K562 (cell line): ENCODE data around the gene BPHL. TPM values are rescaled to one million over a fixed set of nuclear protein-coding genes. Genes with fewer than 3 reads are reported as not detected.

Source experiments
- BDP1 ChIP-seq: IDR thresholded peaks from 3 replicates; pipeline ENCODE4 v1.6.1; 2011; ENCODE audit not compliant: insufficient read length, insufficient read depth
- ESRRA ChIP-seq: fragments of 450-650 bp; IDR thresholded peaks from 2 replicates; pipeline ENCODE4 v1.6.1; 2014; ENCODE audit warnings: low read depth, mild to moderate bottlenecking, moderate library complexity, borderline replicate concordance
- FOXJ2 ChIP-seq: fragments of 200-800 bp; sonication (Bioruptor generic); IDR thresholded peaks from 2 replicates; pipeline ENCODE4 v1.6.1; 2016; ENCODE audit warnings: missing genetic modification characterization, missing compliant biosample characterization
- HDAC6 ChIP-seq: IDR thresholded peaks from 2 replicates; pipeline ENCODE4 v1.6.1; 2012; ENCODE audit warnings: low read depth, mild to moderate bottlenecking, control low read depth, inconsistent platforms, low read length, moderate library complexity
- PHF8 ChIP-seq: fragments of 200-600 bp; sonication (generic); IDR thresholded peaks from 2 replicates; pipeline ENCODE4 v1.6.1; 2012; ENCODE audit warnings: mixed run types, mild to moderate bottlenecking, inconsistent platforms, low read length, moderate library complexity, borderline replicate concordance
- TAF7 ChIP-seq: fragments of 450-650 bp; IDR thresholded peaks from 2 replicates; pipeline ENCODE4 v1.6.1; 2016; ENCODE audit warnings: missing genetic modification characterization, missing compliant biosample characterization
- TCFL5 ChIP-seq: fragments of 250-450 bp; sonication (Bioruptor Pico); conservative IDR thresholded peaks from 2 replicates; pipeline ENCODE4 v1.6.1; 2021; ENCODE audit warnings: mild to moderate bottlenecking, moderate library complexity, matching md5 sums
- ZNF583 ChIP-seq: fragments of 250-450 bp; sonication (Bioruptor Pico); IDR thresholded peaks from 2 replicates; pipeline ENCODE4 v1.4.0; 2020
- polyA plus RNA-seq, 8 experiments: library from polyadenylated mRNA; depleted of rRNA in 4 of 8; stranded (reverse) in 5 of 8; unstranded in 3 of 8; fragments of >200 nt; fragmentation: Nextera tagmentation in 2 of 8; fragmentation: Illumina TruSeq in 1 of 8; extraction: Ambion mirVana in 2 of 8; extraction: Trizol in 1 of 8; gene quantifications; 2 replicates each; pipeline versions ENCODE4 v1.2.1 to v1.2.3, GENCODE V29; 2011 to 2014; ENCODE audit warnings: inconsistent platforms in 1 of 8, missing spikeins in 1 of 8
- total RNA-seq, 7 experiments: library from RNA; depleted of rRNA in 6 of 7; stranded (reverse); fragments of >200 nt in 6 of 7; fragmentation: Illumina TruSeq in 2 of 7; extraction: Trizol in 2 of 7; gene quantifications; 2 replicates each; pipeline versions ENCODE4 v1.2.1 to v1.2.3, GENCODE V29; 2011 to 2021; ENCODE audit warnings: low replicate concordance in 1 of 7
- TF ChIP-seq, protein P1 (sequence below): fragments of 250-450 bp; sonication (Bioruptor Pico); IDR thresholded peaks from 2 replicates; pipeline ENCODE4 v1.4.0; 2020
- TF ChIP-seq, protein P2 (sequence below): sonication (generic); formaldehyde crosslinking; IDR thresholded peaks from 2 replicates; pipeline ENCODE4 v1.8.0; 2022; ENCODE audit warnings: missing genetic modification reagents, mild to moderate bottlenecking, borderline replicate concordance
- TF ChIP-seq, protein P3 (sequence below): fragments of 450-650 bp; IDR thresholded peaks from 2 replicates; pipeline ENCODE4 v1.6.1; 2016; ENCODE audit warnings: mild to moderate bottlenecking
- TF ChIP-seq, protein P4 (sequence below): fragments of 250-450 bp; sonication (Bioruptor Pico); IDR thresholded peaks from 2 replicates; pipeline ENCODE4 v1.8.0; 2021; ENCODE audit warnings: mild to moderate bottlenecking, moderate library complexity

Gene BPHL
- total and polyA plus RNA-seq, 9 of the 15 experiments (the other 6 are each of a cell fraction or from before 2014, with no cell fraction given) = 3.5 to 17.4 (median 8.2) TPM

DNA sequence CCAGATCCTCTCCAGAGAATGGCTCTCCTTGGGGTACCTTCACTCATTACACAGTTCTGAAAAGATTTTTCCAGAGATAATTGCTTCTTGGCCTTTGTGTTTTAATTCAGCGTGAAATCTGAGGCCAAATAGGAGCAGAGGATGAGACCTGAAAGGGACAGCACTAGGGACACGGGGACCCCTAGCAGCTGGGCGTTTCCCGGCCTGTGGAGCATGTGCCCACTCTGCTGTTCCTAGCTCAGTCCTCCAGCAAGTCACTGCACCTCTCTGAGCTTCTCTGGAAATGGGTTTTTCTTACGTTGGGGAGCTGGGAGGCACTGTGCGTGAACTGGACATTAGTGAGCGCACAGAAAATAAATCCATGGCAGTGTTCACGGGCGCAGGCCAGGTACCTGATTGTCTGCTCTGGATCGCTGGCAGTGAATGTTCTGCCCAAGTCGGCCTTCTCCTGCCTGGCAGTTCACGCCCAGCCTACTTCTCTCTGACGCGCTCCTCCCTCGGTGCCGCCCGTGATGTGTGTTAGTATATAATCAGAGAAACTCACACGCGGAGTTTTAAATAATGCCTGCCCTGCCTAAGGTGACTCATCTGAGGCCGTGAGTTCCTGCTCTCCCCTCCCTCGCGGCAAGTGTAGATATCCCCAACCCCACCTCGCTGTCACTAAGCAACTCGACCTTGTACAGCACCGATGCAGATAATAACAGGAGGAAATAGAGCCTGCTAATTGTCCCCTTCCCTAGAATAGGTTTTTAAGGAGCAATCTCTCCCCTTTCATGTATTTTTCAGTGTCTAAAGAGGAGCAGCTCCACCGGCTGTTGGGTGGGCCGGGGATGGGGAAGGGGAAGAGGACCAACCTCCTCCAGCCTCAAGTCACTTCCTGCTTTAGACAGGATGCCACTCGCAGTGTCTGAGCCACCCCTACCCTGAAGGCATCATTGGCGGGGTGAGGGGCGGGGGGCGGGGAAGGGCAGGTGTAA is 41.6 kb downstream of the BPHL start (continued):
- TF ChIP-seq, protein P1, sequence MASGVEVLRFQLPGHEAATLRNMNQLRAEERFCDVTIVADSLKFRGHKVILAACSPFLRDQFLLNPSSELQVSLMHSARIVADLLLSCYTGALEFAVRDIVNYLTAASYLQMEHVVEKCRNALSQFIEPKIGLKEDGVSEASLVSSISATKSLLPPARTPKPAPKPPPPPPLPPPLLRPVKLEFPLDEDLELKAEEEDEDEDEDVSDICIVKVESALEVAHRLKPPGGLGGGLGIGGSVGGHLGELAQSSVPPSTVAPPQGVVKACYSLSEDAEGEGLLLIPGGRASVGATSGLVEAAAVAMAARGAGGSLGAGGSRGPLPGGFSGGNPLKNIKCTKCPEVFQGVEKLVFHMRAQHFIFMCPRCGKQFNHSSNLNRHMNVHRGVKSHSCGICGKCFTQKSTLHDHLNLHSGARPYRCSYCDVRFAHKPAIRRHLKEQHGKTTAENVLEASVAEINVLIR (CRISPR knock-in tag) = no peak
- TF ChIP-seq TCFL5 (CRISPR knock-in tag) (no peak), ESRRA (peak; percentile 57), HDAC6 (no peak), BDP1 (no peak), ZNF583 (no peak), FOXJ2 (tag) (peak; percentile 55; the same call in 1 of the 2 replicates), TAF7 (no peak), PHF8 (no peak; the same call in 1 of the 2 replicates)
- TF ChIP-seq, protein P2, sequence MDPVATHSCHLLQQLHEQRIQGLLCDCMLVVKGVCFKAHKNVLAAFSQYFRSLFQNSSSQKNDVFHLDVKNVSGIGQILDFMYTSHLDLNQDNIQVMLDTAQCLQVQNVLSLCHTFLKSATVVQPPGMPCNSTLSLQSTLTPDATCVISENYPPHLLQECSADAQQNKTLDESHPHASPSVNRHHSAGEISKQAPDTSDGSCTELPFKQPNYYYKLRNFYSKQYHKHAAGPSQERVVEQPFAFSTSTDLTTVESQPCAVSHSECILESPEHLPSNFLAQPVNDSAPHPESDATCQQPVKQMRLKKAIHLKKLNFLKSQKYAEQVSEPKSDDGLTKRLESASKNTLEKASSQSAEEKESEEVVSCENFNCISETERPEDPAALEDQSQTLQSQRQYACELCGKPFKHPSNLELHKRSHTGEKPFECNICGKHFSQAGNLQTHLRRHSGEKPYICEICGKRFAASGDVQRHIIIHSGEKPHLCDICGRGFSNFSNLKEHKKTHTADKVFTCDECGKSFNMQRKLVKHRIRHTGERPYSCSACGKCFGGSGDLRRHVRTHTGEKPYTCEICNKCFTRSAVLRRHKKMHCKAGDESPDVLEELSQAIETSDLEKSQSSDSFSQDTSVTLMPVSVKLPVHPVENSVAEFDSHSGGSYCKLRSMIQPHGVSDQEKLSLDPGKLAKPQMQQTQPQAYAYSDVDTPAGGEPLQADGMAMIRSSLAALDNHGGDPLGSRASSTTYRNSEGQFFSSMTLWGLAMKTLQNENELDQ = no peak
- TF ChIP-seq, protein P3, sequence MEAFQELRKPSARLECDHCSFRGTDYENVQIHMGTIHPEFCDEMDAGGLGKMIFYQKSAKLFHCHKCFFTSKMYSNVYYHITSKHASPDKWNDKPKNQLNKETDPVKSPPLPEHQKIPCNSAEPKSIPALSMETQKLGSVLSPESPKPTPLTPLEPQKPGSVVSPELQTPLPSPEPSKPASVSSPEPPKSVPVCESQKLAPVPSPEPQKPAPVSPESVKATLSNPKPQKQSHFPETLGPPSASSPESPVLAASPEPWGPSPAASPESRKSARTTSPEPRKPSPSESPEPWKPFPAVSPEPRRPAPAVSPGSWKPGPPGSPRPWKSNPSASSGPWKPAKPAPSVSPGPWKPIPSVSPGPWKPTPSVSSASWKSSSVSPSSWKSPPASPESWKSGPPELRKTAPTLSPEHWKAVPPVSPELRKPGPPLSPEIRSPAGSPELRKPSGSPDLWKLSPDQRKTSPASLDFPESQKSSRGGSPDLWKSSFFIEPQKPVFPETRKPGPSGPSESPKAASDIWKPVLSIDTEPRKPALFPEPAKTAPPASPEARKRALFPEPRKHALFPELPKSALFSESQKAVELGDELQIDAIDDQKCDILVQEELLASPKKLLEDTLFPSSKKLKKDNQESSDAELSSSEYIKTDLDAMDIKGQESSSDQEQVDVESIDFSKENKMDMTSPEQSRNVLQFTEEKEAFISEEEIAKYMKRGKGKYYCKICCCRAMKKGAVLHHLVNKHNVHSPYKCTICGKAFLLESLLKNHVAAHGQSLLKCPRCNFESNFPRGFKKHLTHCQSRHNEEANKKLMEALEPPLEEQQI = no peak
- TF ChIP-seq, protein P4, sequence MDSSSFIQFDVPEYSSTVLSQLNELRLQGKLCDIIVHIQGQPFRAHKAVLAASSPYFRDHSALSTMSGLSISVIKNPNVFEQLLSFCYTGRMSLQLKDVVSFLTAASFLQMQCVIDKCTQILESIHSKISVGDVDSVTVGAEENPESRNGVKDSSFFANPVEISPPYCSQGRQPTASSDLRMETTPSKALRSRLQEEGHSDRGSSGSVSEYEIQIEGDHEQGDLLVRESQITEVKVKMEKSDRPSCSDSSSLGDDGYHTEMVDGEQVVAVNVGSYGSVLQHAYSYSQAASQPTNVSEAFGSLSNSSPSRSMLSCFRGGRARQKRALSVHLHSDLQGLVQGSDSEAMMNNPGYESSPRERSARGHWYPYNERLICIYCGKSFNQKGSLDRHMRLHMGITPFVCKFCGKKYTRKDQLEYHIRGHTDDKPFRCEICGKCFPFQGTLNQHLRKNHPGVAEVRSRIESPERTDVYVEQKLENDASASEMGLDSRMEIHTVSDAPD (CRISPR knock-in tag) = no peak
